ENCODE data around the gene BPIFB2. TPM values are rescaled to one million over a fixed set of nuclear protein-coding genes. Genes with fewer than 3 reads are reported as not detected.

Gene BPIFB2
- total RNA-seq, 1 donor from 2014 or later, result not detected

GRCh38 chr20:32980131-32980941, 27.2 kb upstream of the BPIFB2 start:
- TF ChIP-seq CTCF (IDR thresholded peaks at IDR 0.05; ENCODE audit: insufficient read depth, low read length, severe bottlenecking), result no peak
- FAIRE-seq, result no peak
- no peaks in the 10 kb centered on the region for H3K27me3 ChIP-seq (ENCODE audit: control insufficient read depth, insufficient read depth, low read length)
- no peaks in the 10 kb centered on the region for H3K36me3 ChIP-seq (ENCODE audit: control insufficient read depth, insufficient read depth, low read length)
- no peak for DNase-seq (ENCODE audit: low read depth)
- H3K4me3 ChIP-seq (ENCODE audit: low read depth, low read length), result no peak overlapping the region

DNA sequence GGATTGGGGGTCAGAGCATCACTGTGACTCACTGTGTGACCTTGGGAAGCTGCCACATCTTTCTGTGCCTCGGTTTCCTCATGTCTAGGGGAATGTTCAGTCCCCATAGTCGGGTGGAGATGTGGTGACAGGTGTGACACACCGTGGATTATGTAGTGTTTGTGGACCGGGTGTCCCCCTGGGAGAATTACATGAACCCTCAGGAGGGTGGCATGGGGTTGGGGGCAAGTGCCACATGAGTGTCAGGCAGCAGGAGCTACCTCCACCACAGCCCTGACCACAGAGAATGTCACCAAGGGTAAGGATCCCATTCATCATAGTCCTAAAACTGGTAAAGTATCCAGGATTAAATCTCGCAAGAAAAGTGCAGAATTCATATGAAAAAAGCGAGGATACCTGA, 26.5 kb upstream of the BPIFB2 start:
- no peak for TF ChIP-seq CTCF (IDR thresholded peaks at IDR 0.05; ENCODE audit: insufficient read depth, low read length, severe bottlenecking)
- DNase-seq (ENCODE audit: low read depth) (no peak), FAIRE-seq (no peak)
- no peaks in the 10 kb centered on the region for H3K36me3 ChIP-seq (ENCODE audit: control insufficient read depth, insufficient read depth, low read length)
- no peaks in the 10 kb centered on the region for H3K27me3 ChIP-seq (ENCODE audit: control insufficient read depth, insufficient read depth, low read length)
- H3K4me3 ChIP-seq (ENCODE audit: low read depth, low read length), result no peak overlapping the region

DNA sequence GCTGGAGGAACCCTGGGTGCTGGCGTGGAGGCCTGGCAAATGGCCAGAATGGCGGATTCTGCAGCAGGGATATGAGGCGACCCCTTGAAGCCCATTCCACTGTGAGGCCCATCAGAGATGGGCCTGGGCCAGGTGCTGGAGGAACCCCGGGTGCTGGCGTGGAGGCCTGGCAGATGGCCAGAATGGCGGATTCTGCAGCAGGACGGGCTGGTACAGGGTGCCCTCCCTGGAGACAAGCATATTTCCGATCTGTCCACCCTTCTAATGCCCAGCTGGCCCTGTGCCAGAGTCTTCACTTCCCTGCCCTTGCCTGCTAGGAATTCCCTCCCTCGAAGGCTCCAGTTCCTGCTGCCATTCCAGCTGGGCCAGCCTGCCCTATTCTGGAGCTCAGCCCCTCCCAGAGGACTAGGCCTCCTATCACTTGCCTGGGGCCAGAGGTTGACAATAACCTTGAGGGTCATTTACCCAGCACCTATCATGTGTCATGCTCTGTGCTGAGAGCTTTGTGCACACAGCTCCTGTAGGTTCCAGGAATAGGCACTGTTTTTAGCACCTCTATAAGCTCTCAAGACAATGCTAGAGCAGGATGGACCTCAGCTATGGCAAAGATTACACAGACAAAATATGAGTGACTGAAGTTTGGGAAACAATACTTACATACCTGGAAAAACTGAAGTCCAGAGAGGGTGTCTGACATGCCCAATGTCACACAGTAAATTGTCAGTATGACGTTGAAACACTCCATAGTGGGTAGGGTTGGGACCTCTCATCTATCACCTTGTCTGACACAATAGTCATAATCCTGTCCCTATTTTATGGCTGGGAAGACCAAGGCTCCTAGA, 24.7 kb upstream of the BPIFB2 start:
- no peaks in the 10 kb centered on the region for H3K36me3 ChIP-seq (ENCODE audit: control insufficient read depth, insufficient read depth, low read length)
- H3K27me3 ChIP-seq (ENCODE audit: control insufficient read depth, insufficient read depth, low read length), result no peaks in the 10 kb centered on the region
- TF ChIP-seq CTCF (IDR thresholded peaks at IDR 0.05; ENCODE audit: insufficient read depth, low read length, severe bottlenecking), result no peak
- FAIRE-seq, result no peak
- DNase-seq (ENCODE audit: low read depth), result no peak
- no peak overlapping the region for H3K4me3 ChIP-seq (ENCODE audit: low read depth, low read length)

DNA sequence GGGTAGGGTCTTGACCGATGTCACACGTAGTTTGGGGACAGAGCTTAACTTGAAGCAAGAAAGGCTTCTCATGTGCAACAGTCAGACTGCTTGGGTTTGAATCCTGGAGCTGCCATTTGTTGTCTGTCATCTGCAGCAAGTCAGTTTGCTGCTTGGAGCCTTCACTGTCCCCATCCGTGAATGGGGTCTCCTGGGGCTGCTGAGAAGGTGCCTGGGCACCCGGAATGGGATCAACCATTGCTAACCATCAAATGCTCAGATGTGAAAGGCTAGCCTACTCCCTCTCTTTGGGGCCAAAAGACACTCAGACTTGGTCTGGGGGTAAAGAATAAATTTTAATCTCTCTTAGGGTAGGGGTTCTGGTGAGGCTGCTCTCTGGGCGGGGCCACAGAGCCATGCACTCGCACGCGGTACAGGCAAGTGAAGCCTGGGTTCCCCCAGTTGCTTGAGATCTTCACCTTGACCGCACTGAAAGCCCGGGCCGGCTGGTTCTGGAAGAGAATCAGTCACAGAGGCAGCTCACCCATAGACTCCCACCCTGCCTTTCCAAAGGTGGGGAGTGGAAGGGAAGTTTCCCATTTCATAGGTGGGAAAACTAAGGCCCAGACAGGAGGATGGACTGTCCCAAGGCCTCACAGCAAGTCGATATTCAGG, 23.9 kb upstream of the BPIFB2 start:
- TF ChIP-seq CTCF (IDR thresholded peaks at IDR 0.05; ENCODE audit: insufficient read depth, low read length, severe bottlenecking), result no peak
- Histone ChIP-seq H3K4me3 (ENCODE audit: low read depth, low read length) (no peak overlapping the region), H3K27me3 (ENCODE audit: control insufficient read depth, insufficient read depth, low read length) (no peaks in the 10 kb centered on the region), H3K36me3 (ENCODE audit: control insufficient read depth, insufficient read depth, low read length) (no peaks in the 10 kb centered on the region)
- DNase-seq (ENCODE audit: low read depth) (no peak), FAIRE-seq (no peak)

GRCh38 chr20:32984196-32984595, 23.3 kb upstream of the BPIFB2 start:
- Histone ChIP-seq H3K27me3 (ENCODE audit: control insufficient read depth, insufficient read depth, low read length) (no peaks in the 10 kb centered on the region), H3K4me3 (ENCODE audit: low read depth, low read length) (no peak overlapping the region), H3K36me3 (ENCODE audit: control insufficient read depth, insufficient read depth, low read length) (no peaks in the 10 kb centered on the region)
- no peak for FAIRE-seq
- TF ChIP-seq CTCF (IDR thresholded peaks at IDR 0.05; ENCODE audit: insufficient read depth, low read length, severe bottlenecking), result no peak
- no peak for DNase-seq (ENCODE audit: low read depth)

Data from bronchial epithelial cell (primary cell).